Right ventricle myocardium inferior (tissue), 1 donor: ENCODE data around the gene NCOA1. TPM values are rescaled to one million over a fixed set of nuclear protein-coding genes. Genes with fewer than 3 reads are reported as not detected.
"Not testable (repeated sequence)": the region's sequence is repeated elsewhere in the genome, so short reads cannot be mapped to it uniquely, and the experiment has no call there.

Experiments
- ATAC-seq: fragments of 200-7000 bp; cut with Tn5 transposase; one replicate; pipeline ENCODE4 v1.9.1; 2020; ENCODE audit warnings: mild to moderate bottlenecking, moderate library complexity
- DNase-seq: peaks from one replicate; pipeline ENCODE4 v3.0.0; 2021; ENCODE audit errors: missing footprints
- intact Hi-C: fragments of 100-400 bp; cut with DNase I; formaldehyde crosslinking; loops from one replicate; pipeline ENCODE4 v1.11.0; 2022
- total RNA-seq: library from RNA; stranded (reverse); fragmentation: NEBNext Ultra II Directional; extraction: Animal tissue kit (Norgen Biotek cat#: 25700); gene quantifications from one replicate; pipeline ENCODE4 v1.2.1, GENCODE V29; 2021
- donor health status: DM: no; HTN: yes; CAD: no; lungs with severe emphysema.

Gene NCOA1
- total RNA-seq, 1 donor from 2014 or later, result 31.0 TPM

- DNase-seq, result no peak
- no peak for ATAC-seq
- intact Hi-C loops, result no loop called here
These were observed 29.1 kb downstream of the NCOA1 start for GRCh38 chr2:24520175-24520574.

- ATAC-seq, result no peak
- intact Hi-C loops, result no loop called here
- DNase-seq, result no peak
These were observed 30.3 kb downstream of the NCOA1 start for GRCh38 chr2:24521162-24521857.

DNA sequence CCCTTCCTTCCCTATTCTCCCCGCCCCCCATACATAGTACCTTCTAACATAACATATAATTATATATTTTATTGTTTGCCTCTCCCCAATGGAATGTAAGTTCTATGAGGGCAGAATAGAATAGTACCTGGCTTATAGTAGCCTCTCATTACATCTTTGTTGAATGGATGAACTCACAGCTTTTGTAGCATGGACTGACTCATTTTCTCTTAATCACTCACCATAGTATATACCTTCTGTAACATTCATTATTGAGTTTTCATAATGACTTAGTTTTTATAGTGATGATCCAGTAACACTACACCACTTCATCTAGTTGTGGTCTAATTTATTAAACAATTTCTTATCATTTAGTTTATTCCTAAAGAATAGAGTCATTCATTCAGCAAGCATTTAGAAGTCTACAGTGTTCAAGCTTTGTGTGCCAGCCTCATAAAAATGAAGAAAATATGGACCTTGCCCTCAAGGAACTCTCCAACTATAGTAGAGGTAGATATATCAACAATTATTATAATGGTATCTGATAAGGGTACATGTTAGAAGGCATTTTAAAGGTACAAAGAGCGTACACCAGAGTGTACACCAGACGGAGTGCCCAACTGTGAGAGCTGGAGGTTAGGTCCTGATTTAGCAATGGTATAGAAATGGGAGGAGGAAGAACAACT, 31.1 kb downstream of the NCOA1 start:
- DNase-seq, result no peak
- no peak for ATAC-seq
- intact Hi-C loops, result no loop called here

- ATAC-seq (no peak), DNase-seq (no peak)
- intact Hi-C loops, result no loop called here
These were observed 36.5 kb downstream of the NCOA1 start for GRCh38 chr2:24527536-24527935.

GRCh38 chr2:24530796-24531195, 39.7 kb downstream of the NCOA1 start:
- intact Hi-C loops, result no loop called here
- DNase-seq, result no peak
- no peak for ATAC-seq

GRCh38 chr2:24531610-24532009, 40.6 kb downstream of the NCOA1 start:
- intact Hi-C loops, ATAC-seq, DNase-seq: not testable (repeated sequence)

DNA sequence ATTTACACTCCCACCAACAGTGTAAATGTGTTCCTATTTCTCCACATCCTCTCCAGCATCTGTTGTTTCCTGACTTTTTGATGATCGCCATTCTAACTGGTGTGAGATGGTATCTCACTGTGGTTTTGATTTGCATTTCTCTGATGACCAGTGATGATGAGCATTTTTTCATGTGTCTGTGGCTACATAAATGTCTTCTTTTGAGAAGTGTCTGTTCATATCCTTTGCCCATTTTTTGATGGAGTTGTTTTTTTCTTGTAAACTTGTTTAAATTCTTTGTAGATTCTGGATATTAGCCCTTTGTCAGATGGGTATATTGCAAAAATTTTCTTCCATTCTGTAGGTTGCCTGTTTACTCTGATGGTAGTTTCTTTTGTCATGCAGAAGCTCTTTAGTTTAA, 41.0 kb downstream of the NCOA1 start:
- DNase-seq, ATAC-seq, intact Hi-C loops: not testable (repeated sequence)

DNA sequence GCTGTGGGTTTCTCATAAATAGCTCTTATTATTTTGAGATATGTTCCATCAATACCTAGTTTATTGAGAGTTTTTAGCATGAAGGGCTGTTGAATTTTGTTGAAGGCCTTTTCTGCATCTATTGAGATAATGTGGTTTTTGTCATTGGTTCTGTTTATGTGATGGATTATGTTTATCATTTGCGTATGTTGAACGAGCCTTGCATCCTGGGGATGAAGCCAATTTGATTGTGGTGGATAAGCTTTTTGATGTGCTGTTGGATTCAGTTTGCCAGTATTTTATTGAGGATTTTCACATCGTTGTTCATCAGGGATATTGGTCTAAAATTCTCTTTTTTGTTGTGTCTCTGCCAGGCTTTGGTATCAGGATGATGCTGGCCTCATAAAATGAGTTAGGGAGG, 42.5 kb downstream of the NCOA1 start:
- DNase-seq, intact Hi-C loops, ATAC-seq: not testable (repeated sequence)

- ATAC-seq (no peak), DNase-seq (no peak)
- intact Hi-C loops, result no loop called here
These were observed 47.7 kb downstream of the NCOA1 start for GRCh38 chr2:24538720-24539119.

- DNase-seq, result no peak
- no peak for ATAC-seq
- intact Hi-C loops, result no loop called here
These were observed 48.2 kb downstream of the NCOA1 start for GRCh38 chr2:24539258-24539657.

DNA sequence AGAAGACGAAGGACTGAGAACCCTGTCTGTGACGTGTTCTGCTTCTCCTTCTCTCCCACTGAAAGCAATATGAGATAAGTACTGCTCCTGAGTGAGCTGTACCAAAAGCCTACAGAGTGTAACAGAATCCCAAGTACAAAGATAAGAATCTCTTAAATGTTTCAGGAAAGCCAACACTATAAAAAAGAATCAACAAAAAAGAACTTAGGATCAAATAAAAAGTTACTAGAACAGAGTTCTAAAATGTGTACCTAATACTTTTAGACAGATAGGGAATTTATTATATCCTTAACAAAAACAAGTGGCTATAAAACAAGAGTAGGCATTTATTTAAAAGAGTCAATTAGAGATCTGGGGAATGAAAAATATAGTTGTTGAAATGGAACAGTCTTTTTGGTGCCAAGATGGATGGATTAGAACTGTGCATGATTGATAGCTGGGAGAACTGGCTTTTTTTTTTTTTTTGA, 49.0 kb downstream of the NCOA1 start:
- ATAC-seq, result no peak

DNA sequence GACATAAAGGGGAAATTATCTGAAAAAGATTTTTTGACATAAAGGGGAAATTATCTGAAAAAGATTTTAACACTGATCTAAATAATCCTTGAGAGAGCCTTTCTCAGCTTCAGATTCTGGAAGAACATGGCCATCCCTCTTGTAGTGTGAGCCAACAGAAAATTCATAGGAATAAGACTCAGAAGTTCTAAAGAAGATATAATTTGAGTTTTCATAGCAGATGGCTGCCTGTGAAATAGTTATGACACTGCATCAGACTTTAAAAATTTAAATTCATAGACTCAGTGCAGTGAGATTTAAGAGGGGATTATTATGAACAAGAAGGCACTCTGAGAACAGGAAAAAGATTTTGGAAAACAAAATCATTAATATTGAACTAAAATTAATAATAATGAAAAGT, 50.6 kb downstream of the NCOA1 start:
- DNase-seq, result no peak
- no peak for ATAC-seq
- intact Hi-C loops, result no loop called here

More for the DNA sequence above, 49.0 kb downstream of the NCOA1 start:
- intact Hi-C loops, result no loop called here
- DNase-seq, result no peak

DNA sequence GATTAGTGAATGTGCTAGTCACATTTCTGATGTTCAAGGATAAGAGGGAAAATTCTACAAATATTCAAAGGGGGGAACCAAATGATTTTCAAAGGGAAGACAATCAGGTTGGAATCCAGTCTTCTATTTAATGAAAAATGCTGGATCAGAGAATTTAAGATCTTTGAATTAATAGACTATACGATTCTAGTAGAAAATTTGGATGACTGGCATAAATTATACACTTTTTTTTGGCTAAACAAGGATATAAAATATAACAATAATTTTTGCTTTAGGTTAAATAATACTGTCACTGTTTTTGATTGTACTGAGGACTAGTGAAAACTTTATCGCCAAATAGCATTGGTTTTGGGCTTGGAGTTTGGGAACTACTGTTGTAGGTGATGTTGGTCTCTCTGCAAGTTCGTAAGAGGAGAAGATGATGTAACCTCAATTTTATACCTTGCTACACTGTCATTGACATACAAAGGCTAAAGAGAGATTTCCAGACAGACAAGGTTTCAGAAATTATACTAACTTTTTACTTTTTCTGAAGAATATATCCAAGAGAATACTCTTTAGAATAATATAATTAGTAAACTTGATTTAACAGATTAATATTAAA, 51.3 kb downstream of the NCOA1 start:
- ATAC-seq (no peak), DNase-seq (no peak)
- intact Hi-C loops, result no loop called here

DNA sequence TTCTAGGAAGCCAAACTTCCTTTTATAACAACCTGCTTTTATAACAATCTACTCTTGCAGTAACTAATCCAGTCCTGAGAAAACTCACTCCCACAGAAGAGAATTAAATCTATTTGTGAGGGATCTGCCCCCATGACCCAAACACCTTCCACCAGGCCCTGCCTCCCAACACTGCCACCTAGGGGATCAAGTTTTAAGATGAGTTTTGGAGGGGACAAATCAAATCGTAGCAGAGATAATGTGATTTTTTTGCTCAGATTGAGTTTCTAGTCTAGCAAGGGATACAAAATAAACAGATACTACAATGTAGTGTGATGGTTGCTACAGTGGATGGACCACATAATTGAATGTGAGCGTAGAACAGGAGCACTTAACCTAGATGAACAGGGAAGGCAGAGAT, 52.2 kb downstream of the NCOA1 start:
- DNase-seq (no peak), ATAC-seq (no peak)
- intact Hi-C loops, result no loop called here

DNA sequence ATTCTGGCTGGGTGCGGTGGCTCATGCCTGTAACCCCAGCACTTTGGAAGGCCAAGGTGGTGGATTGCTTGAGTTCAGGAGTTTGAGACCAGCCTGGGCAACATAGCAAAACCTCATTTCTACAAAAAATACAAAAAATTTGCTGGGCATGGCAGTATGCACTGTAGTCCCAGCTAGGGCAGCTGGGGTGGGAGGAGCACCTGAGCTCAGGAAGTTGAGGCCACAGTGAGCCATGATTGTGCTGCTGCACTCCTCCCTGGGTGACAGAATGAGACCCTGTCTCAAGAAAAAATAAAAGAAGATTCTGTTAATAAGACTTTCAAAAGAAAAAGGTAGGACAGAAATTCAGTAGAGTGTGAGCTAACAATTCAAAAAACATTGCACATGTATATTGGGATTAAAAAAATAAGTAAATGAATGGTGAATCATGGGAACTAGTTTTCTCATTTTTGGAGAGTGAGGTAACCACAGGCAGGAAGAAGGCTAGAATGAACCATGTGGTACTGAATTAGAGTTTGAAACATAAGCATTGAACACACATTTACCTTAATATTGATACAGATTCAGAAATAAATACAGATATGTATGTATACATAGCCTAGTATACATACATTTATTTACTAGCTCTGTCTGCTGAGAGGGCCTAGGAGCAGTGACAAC, 53.5 kb downstream of the NCOA1 start:
- ATAC-seq, result no peak
- no peak for DNase-seq
- intact Hi-C loops, result no loop called here

DNA sequence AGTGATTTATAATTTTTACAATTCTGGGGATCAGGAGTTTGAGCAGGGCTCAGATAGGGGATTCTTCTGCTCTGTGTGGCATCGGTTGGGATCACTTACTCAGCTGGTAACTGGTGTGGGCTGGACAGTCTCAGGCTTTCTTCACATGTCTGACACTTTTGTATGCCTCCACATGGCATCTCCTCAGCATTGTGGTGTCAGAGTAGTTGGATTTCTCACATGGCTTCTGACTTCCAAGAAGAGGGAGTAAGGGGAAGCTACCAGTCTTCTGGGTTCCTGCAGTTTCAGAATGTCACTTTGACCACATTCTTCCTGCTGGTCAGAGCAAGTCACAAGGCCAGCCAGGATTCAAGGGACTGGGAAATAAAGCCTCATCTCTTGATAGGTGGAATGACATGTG, 55.6 kb downstream of the NCOA1 start:
- ATAC-seq (peak; percentile 23), DNase-seq (no peak)
- intact Hi-C loops, result no loop called here

DNA sequence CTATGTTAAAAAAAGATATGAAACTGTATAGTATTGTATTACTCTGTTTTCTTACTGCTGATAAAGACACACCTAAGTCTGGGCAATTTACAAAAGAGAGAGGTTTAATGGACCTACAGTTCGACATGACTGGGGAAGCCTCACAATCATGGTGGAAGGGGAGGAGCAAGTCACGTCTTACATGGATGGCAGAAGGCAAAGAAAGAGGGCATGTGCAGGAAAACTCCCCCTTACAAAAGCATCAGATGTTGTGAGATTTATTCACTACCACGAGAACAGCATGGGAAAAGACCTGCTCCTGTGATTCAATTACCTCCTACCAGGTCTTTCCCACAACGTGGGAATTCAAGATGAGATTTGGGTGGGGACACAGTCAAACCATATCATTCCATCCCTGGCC, 57.0 kb downstream of the NCOA1 start:
- DNase-seq (no peak), ATAC-seq (no peak)
- intact Hi-C loops, result no loop called here

DNA sequence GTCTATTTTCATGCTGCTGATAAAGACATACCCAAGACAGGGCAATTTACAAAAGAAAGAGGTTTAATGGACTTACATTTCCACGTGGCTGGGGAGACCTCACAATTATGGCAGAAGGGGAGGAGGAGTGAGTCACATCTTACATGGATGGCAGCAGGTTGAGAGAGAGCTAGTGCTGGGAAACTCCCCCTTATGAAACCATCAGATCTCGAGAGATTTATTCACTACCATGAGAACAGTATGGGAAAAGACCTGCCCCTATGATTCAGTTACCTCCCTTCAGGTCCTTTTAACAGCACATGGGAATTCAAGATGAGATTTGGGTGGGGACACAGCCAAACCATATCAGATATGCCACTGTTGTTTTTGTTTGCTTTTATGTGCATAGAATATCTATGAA, 59.2 kb downstream of the NCOA1 start:
- DNase-seq, ATAC-seq, intact Hi-C loops: not testable (repeated sequence)

- DNase-seq, result no peak
- intact Hi-C loops, result no loop called here
These were observed 60.0 kb downstream of the NCOA1 start for GRCh38 chr2:24551016-24551415.

DNA sequence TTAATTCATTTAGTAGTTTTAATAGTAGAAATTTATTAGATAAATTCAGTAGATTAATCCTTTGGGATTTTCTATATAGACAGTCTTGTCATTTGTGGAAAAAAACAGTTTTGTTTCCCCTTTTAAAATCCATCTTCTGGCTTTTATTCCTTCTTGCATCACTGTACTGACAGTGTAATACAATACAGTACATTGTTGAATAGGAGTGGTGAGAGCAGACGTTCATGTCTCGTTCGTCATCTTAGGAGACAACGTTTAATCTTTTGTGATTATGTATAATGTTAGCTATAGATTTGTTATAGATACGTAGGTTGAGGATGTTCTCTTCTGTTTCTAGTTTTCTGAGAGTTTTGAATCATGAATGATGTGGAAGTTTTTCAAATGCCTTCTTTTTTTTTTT, 61.8 kb downstream of the NCOA1 start:
- intact Hi-C loops, result no loop called here
- no peak for ATAC-seq
- DNase-seq, result no peak

More at GRCh38 chr2:24551016-24551415, 60.0 kb downstream of the NCOA1 start:
- no peak for ATAC-seq
